ENCODE results near the gene GPR153.

The GPR153 gene

GRCh38 chr1:6200188-6200809 is 60.6 kb downstream of the GPR153 start:
- TF ChIP-seq EZH2phosphoT487 (IDR thresholded peaks at IDR 0.05; ENCODE audit: low read depth): no peak
- TF ChIP-seq CTCF (IDR thresholded peaks at IDR 0.05; ENCODE audit: low read depth, low read length): no peak
- peak overlapping the region; percentile 87 for H3K9ac ChIP-seq (ENCODE audit: low read length)

GRCh38 chr1:6199298-6200187 is 61.4 kb downstream of the GPR153 start, which contains the start of gene RPL22:
RPL22 (minus strand) TSS chr1:6199595; CDS start chr1:6199573, 22 bp downstream.
- Histone ChIP-seq H4K20me1 (ENCODE audit: insufficient read depth, low read length) (peaks cover 10% of the 10 kb centered on the region; the same call in 1 of the 2 replicates), H3K27ac (ENCODE audit: low read length) (peak within 1 kb of the TSS; percentile 77), H3K9ac (ENCODE audit: low read length) (peak within 1 kb of the TSS; percentile 96), H3K4me2 (ENCODE audit: low read length) (peak within 1 kb of the TSS; percentile 96), H3K36me3 (replicated peaks; ENCODE audit: low read depth, low read length) (peaks cover 23% of the 10 kb centered on the region), H2AFZ (ENCODE audit: low read depth, low read length) (peak within 1 kb of the TSS; percentile 84), H3K4me1 (ENCODE audit: low read length) (peaks cover 20% of the 10 kb centered on the region), H3K27me3 (ENCODE audit: low read depth, low read length) (no peaks in the 10 kb centered on the region), H3K9me3 (ENCODE audit: insufficient read depth, low read length) (no peaks in the 10 kb centered on the region), H3K4me3 (ENCODE audit: low read length) (peak within 1 kb of the TSS; percentile 100), H3K79me2 (ENCODE audit: low read length) (peaks cover 51% of the 10 kb centered on the region)
- TF ChIP-seq EZH2phosphoT487 (IDR thresholded peaks at IDR 0.05; ENCODE audit: low read depth): no peak
- no peak for TF ChIP-seq CTCF (IDR thresholded peaks at IDR 0.05; ENCODE audit: low read depth, low read length)

More at GRCh38 chr1:6200188-6200809, 60.6 kb downstream of the GPR153 start:
- peak overlapping the region; percentile 84; the same call in 1 of the 2 replicates for H2AFZ ChIP-seq (ENCODE audit: low read depth, low read length)
- peaks cover 48% of the 10 kb centered on the region for H3K79me2 ChIP-seq (ENCODE audit: low read length)
- H3K4me2 ChIP-seq (ENCODE audit: low read length): peak overlapping the region; percentile 96
- peak overlapping the region; percentile 77 for H3K27ac ChIP-seq (ENCODE audit: low read length)
- H3K36me3 ChIP-seq (replicated peaks; ENCODE audit: low read depth, low read length): peaks cover 23% of the 10 kb centered on the region
- no peaks in the 10 kb centered on the region for H3K27me3 ChIP-seq (ENCODE audit: low read depth, low read length)
- no peaks in the 10 kb centered on the region for H3K9me3 ChIP-seq (ENCODE audit: insufficient read depth, low read length)
- H3K4me3 ChIP-seq (ENCODE audit: low read length): peak overlapping the region; percentile 100
- peaks cover 10% of the 10 kb centered on the region; the same call in 1 of the 2 replicates for H4K20me1 ChIP-seq (ENCODE audit: insufficient read depth, low read length)
- H3K4me1 ChIP-seq (ENCODE audit: low read length): peaks cover 20% of the 10 kb centered on the region

GRCh38 chr1:6198646-6199297 is 62.1 kb downstream of the GPR153 start:
- Histone ChIP-seq H2AFZ (ENCODE audit: low read depth, low read length) (no peak overlapping the region), H3K4me2 (ENCODE audit: low read length) (peak overlapping the region; percentile 96), H4K20me1 (ENCODE audit: insufficient read depth, low read length) (peaks cover 10% of the 10 kb centered on the region; the same call in 1 of the 2 replicates)

More at GRCh38 chr1:6198646-6199297, 62.1 kb downstream of the GPR153 start:
- Histone ChIP-seq H3K4me3 (ENCODE audit: low read length) (peak overlapping the region; percentile 100), H3K27ac (ENCODE audit: low read length) (peak overlapping the region; percentile 68), H3K4me1 (ENCODE audit: low read length) (peaks cover 20% of the 10 kb centered on the region), H3K9ac (ENCODE audit: low read length) (peak overlapping the region; percentile 96), H3K27me3 (ENCODE audit: low read depth, low read length) (no peaks in the 10 kb centered on the region), H3K9me3 (ENCODE audit: insufficient read depth, low read length) (no peaks in the 10 kb centered on the region), H3K36me3 (replicated peaks; ENCODE audit: low read depth, low read length) (peaks cover 26% of the 10 kb centered on the region), H3K79me2 (ENCODE audit: low read length) (peaks cover 59% of the 10 kb centered on the region)
- TF ChIP-seq CTCF (IDR thresholded peaks at IDR 0.05; ENCODE audit: low read depth, low read length): no peak
- no peak for TF ChIP-seq EZH2phosphoT487 (IDR thresholded peaks at IDR 0.05; ENCODE audit: low read depth)

All from OCI-LY3 (cell line).